Breast epithelium (tissue), 3 donors: ENCODE measurements around the gene ST6GALNAC2.

ENCODE experiments used
- POLR2A ChIP-seq: fragments of 450-650 bp; IDR thresholded peaks from one replicate; pipeline ENCODE4 v1.6.1; 2016; ENCODE audit warnings: antibody characterized with exemption, mild to moderate bottlenecking, moderate library complexity
- POLR2AphosphoS5 ChIP-seq, 3 donors: sonication (generic); formaldehyde crosslinking; IDR thresholded peaks; one replicate each; pipeline ENCODE4 v1.6.1; 2017; ENCODE audit warnings: antibody characterized with exemption in 3 of 3
- TF ChIP-seq, protein P1 (sequence below), 3 donors: fragments of 450-650 bp; IDR thresholded peaks; one replicate each; pipeline ENCODE4 v1.5.1; 2016 to 2017; ENCODE audit warnings: antibody characterized with exemption in 3 of 3, mild to moderate bottlenecking in 3 of 3, moderate library complexity in 3 of 3

- TF ChIP-seq POLR2A: no peak
- TF ChIP-seq, protein P1, sequence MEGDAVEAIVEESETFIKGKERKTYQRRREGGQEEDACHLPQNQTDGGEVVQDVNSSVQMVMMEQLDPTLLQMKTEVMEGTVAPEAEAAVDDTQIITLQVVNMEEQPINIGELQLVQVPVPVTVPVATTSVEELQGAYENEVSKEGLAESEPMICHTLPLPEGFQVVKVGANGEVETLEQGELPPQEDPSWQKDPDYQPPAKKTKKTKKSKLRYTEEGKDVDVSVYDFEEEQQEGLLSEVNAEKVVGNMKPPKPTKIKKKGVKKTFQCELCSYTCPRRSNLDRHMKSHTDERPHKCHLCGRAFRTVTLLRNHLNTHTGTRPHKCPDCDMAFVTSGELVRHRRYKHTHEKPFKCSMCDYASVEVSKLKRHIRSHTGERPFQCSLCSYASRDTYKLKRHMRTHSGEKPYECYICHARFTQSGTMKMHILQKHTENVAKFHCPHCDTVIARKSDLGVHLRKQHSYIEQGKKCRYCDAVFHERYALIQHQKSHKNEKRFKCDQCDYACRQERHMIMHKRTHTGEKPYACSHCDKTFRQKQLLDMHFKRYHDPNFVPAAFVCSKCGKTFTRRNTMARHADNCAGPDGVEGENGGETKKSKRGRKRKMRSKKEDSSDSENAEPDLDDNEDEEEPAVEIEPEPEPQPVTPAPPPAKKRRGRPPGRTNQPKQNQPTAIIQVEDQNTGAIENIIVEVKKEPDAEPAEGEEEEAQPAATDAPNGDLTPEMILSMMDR (IDR thresholded peaks at IDR 0.05): no peak
- no peak for TF ChIP-seq POLR2AphosphoS5 (IDR thresholded peaks at IDR 0.05)
These were observed 24.3 kb downstream of the ST6GALNAC2 start for GRCh38 chr17:76561332-76561731.
